Stimulated activated CD4-positive, alpha-beta T cell treated with anti-CD3 and anti-CD28 coated beads, Interleukin-12 subunit alpha, Interleukin-12 subunit beta, amount 100 ng/mL, for 4 hours (primary cell): ENCODE measurements around the gene STK32C.
"Not testable (repeated sequence)": the region's sequence is repeated elsewhere in the genome, so short reads cannot be mapped to it uniquely, and the experiment has no call there.

Experiments used
- DNase-seq: peaks from one replicate; pipeline ENCODE4 v3.0.0-alpha.2; 2020

The STK32C gene

GRCh38 chr10:132337854-132338253, 30.1 kb upstream of the STK32C start:
- DNase-seq = not testable (repeated sequence)

GRCh38 chr10:132336919-132337407, 29.2 kb upstream of the STK32C start:
- no peak for DNase-seq

- DNase-seq = no peak
Measured at GRCh38 chr10:132336064-132336746, 28.5 kb upstream of the STK32C start.

- DNase-seq = no peak
Measured at GRCh38 chr10:132335189-132336063, 27.7 kb upstream of the STK32C start.

GRCh38 chr10:132334631-132335188, 27.0 kb upstream of the STK32C start:
- no peak for DNase-seq

GRCh38 chr10:132333386-132333785, 25.6 kb upstream of the STK32C start:
- no peak for DNase-seq

GRCh38 chr10:132332433-132332754, 24.6 kb upstream of the STK32C start:
- no peak for DNase-seq

- peak; percentile 99 for DNase-seq
Measured at GRCh38 chr10:132331601-132332432, 24.1 kb upstream of the STK32C start, which contains the start of gene LRRC27. TSS of gene LRRC27 (plus strand) at chr10:132332193. CDS start at chr10:132333525, 1,332 bp downstream.

GRCh38 chr10:132330486-132330833, 22.7 kb upstream of the STK32C start:
- DNase-seq = no peak

GRCh38 chr10:132329565-132330485, 22.1 kb upstream of the STK32C start:
- DNase-seq = peak; percentile 18

- DNase-seq = no peak
Measured at GRCh38 chr10:132328738-132329137, 21.0 kb upstream of the STK32C start.

- no peak for DNase-seq
Measured at GRCh38 chr10:132328106-132328505, 20.4 kb upstream of the STK32C start.

GRCh38 chr10:132326925-132327324, 19.2 kb upstream of the STK32C start:
- peak; percentile 39 for DNase-seq

- no peak for DNase-seq
Measured at GRCh38 chr10:132326344-132326889, 18.7 kb upstream of the STK32C start.

- no peak for DNase-seq
Measured at GRCh38 chr10:132324186-132324585, 16.4 kb upstream of the STK32C start.

- DNase-seq = no peak
Measured at GRCh38 chr10:132322586-132323048, 14.9 kb upstream of the STK32C start.

- DNase-seq = no peak
Measured at GRCh38 chr10:132321726-132322125, 14.0 kb upstream of the STK32C start.

- no peak for DNase-seq
Measured at GRCh38 chr10:132320654-132321469, 13.1 kb upstream of the STK32C start.

- DNase-seq = no peak
Measured at GRCh38 chr10:132319853-132320653, 12.3 kb upstream of the STK32C start.
